ENCODE results near the gene ZNF468. TPM values are rescaled to one million over a fixed set of nuclear protein-coding genes. Genes with fewer than 3 reads are reported as not detected.
"Not testable (repeated sequence)": the region's sequence is repeated elsewhere in the genome, so short reads cannot be mapped to it uniquely, and the experiment has no call there.

ZNF468 gene
- total RNA-seq, 1 donor from 2014 or later = 12.9 TPM

DNA sequence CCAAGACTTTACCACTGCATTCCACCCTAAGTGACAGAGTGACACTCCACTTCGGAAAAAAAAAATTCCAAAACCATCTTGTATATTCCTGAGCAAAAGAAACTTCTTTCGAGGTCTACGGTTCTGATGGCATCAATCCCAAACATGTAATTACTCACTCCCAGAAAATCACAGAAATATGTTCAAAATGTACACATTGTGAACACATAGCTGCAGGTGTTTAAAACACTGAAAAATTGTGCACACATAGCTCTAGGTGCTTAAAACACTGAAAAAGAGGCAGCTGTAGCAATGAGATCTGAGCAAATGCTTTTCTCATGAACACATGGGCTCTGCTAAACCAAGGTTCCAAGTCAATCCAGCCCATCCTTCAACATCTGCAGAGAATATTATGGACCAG, 14.0 kb upstream of the ZNF468 start:
- Histone ChIP-seq H3K36me3 (no peaks in the 10 kb centered on the region), H3K4me1 (no peaks in the 10 kb centered on the region), H3K4me3 (no peak overlapping the region), H3K27ac (no peak overlapping the region), H3K27me3 (ENCODE audit: low read depth) (no peaks in the 10 kb centered on the region), H3K9me3 (no peaks in the 10 kb centered on the region)
- TF ChIP-seq, protein P1, sequence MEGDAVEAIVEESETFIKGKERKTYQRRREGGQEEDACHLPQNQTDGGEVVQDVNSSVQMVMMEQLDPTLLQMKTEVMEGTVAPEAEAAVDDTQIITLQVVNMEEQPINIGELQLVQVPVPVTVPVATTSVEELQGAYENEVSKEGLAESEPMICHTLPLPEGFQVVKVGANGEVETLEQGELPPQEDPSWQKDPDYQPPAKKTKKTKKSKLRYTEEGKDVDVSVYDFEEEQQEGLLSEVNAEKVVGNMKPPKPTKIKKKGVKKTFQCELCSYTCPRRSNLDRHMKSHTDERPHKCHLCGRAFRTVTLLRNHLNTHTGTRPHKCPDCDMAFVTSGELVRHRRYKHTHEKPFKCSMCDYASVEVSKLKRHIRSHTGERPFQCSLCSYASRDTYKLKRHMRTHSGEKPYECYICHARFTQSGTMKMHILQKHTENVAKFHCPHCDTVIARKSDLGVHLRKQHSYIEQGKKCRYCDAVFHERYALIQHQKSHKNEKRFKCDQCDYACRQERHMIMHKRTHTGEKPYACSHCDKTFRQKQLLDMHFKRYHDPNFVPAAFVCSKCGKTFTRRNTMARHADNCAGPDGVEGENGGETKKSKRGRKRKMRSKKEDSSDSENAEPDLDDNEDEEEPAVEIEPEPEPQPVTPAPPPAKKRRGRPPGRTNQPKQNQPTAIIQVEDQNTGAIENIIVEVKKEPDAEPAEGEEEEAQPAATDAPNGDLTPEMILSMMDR (IDR thresholded peaks at IDR 0.05) = no peak
- DNase-seq (no peak), ATAC-seq (no peak)
- intact Hi-C loops (cut with DNase I) = no loop called here

DNA sequence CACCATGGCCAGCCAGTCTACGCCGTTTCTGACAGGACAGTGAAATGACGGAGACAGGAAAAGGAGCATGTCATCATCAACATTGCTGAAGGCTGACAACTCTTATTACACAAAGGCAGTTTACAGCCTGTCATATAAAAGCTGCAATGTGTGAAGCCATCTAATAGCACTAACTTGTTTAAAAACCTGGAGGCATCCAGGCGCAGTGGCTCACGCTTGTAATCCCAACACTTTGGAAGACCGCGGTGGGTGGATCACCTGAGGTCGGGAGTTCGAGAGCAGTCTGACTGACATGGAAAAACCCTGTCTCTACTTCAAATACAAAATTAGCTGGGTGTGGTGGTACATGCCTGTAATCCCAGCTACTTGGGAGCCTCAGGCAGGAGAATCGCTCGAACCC, 10.6 kb upstream of the ZNF468 start:
- DNase-seq; H3K9me3 ChIP-seq; ATAC-seq; H3K27ac ChIP-seq; H3K36me3 ChIP-seq; H3K4me1 ChIP-seq; H3K4me3 ChIP-seq; intact Hi-C loops (cut with DNase I); H3K27me3 ChIP-seq (ENCODE audit: low read depth): not testable (repeated sequence)

DNA sequence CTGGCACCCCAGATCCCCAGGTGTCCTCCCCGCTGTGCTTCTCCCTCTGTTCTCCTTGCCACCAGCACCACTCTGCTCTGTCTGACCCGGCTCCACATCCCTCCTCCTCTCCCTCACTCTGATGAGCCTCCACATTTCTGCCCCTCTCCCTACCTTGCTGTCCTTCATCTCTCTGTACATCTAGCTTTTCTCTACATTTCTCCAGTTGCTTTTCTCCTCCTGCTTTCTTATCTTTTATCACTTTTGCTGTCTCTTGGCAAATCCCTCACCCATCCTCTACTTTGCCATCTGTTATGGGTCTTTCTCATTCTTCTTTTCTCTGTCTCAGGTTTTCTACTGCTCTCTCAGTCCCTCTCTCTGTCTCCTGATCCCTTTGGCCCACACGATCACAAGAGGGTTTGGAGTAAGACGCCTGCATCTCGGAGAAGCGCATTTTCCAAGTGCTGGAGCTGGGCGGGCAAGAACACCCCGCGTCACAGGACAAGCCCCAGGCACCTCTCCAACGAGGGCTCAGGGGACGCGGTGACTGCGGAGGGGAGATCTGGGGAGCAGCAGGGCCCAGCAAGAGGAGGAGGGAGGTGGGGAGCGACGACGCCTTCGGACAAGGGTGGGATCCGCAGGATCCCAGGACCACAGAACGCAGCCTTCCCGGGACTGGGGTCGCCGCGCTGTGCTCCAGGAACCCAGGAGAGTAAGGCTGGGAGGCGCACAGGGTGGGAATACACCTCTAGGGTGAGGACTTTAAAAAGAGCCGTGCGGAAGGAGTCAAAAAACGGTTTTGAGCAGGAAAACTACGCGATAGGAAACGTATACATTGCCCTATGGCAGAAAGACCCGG, 660 bp downstream of the ZNF468 start:
- peak overlapping the region; percentile 60 for H3K27ac ChIP-seq
- intact Hi-C loops (cut with DNase I); H3K27me3 ChIP-seq (ENCODE audit: low read depth); DNase-seq; H3K4me1 ChIP-seq; H3K9me3 ChIP-seq: not testable (repeated sequence)
- peak overlapping the region; percentile 66 for H3K4me3 ChIP-seq
- ATAC-seq = peak; percentile 57 to 70
- peaks cover 21% of the 10 kb centered on the region for H3K36me3 ChIP-seq

DNA sequence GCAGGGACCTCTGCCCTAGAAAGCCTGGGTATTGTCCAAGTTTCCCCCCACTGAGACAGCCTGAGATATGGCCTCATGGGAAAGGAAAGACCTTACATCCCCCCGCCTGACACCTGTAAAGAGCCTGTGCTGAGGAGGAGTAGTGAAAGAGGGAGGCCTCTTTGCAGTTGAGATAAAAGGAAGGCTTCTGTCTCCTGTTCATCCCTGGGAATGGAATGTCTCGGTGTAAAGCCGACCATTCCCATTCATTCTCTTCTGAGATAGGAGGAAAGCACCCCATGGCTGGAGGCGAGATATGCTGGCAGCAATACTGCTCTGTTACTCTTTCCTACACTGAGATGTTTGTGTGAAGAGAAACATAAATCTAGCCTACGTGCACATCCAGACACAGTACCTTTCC, 10.1 kb downstream of the ZNF468 start:
- H3K4me3 ChIP-seq = not testable (repeated sequence)
- H3K9me3 ChIP-seq = peaks cover 34% of the 10 kb centered on the region

DNA sequence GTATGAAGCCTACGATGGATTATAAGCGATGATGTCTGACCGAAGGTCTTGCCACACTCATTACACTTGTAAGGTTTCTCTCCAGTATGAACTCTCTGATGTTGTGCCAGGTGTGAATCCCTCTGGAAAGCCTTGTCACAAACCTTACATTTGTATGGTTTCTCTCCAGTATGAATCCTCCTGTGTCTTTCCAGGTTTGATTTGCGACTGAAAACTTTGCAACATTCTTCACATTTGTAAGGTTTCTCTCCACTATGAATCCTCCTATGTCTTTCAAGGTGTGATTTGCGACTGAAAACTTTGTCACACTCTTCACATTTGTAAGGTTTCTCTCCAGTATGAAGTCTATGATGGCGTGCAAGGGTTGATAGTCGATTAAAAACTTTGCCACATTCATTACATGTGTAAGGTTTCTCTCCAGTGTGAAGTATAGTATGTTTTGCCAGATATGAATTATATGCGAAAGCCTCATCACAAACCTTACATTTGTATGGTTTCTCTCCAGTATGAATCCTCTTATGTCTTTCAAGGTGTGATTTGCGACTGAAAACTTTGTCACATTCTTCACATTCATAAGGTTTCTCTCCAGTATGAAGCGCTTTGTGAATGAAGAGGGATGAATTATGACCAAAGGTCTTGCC, 16.5 kb downstream of the ZNF468 start:
- H3K4me3 ChIP-seq; ATAC-seq; DNase-seq; H3K4me1 ChIP-seq; H3K27ac ChIP-seq; H3K27me3 ChIP-seq (ENCODE audit: low read depth); intact Hi-C loops (cut with DNase I): not testable (repeated sequence)
- peaks cover 47% of the 10 kb centered on the region for H3K36me3 ChIP-seq
- peaks cover 94% of the 10 kb centered on the region for H3K9me3 ChIP-seq

More for the DNA sequence above, 10.1 kb downstream of the ZNF468 start:
- intact Hi-C loops (cut with DNase I); H3K4me1 ChIP-seq; H3K27me3 ChIP-seq (ENCODE audit: low read depth); DNase-seq; H3K27ac ChIP-seq; ATAC-seq: not testable (repeated sequence)
- peaks cover 82% of the 10 kb centered on the region for H3K36me3 ChIP-seq

DNA sequence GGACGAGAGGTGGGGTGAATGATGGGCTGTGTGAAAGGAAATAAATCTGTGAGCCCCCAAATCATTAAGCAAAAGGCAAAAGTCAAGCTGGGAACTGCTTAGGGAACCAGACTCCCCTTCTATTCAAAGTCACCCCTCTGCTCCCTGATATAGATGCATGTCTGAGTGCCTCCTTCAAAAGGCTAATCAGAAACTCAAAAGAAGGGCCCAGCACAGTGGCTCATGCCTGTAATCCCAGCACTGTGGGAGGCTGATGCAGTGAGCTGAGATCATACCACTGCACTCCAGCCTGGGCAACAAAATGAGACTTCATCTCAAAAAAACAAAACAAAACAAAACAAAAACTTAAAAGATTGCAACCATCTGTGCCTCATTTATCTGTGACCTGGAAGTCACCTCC, 23.1 kb downstream of the ZNF468 start:
- H3K27me3 ChIP-seq (ENCODE audit: low read depth); DNase-seq; H3K36me3 ChIP-seq; H3K4me1 ChIP-seq; H3K27ac ChIP-seq; H3K4me3 ChIP-seq; ATAC-seq; intact Hi-C loops (cut with DNase I): not testable (repeated sequence)
- H3K9me3 ChIP-seq = peaks cover 38% of the 10 kb centered on the region

DNA sequence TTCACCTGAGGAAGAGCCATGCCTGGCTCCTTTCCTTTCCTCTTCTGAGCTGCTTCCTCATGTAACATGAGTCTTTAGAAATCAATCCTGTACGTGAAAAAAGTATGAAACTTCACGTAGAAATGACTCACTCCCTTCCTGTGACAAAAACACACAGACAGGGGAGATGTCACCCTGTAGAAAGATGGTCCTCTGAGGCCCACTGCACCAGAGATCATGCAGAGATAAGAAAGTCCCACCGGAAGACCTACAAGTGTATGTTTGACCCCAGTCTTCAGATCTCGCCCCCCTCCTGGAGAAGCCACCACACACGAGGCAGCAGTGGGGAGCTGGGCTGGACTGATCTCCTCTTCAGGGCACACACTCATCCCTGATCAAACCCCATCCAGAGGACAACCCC, 23.9 kb downstream of the ZNF468 start:
- H3K36me3 ChIP-seq; ATAC-seq; H3K4me1 ChIP-seq; H3K27me3 ChIP-seq (ENCODE audit: low read depth); intact Hi-C loops (cut with DNase I); H3K27ac ChIP-seq; H3K4me3 ChIP-seq; DNase-seq: not testable (repeated sequence)
- H3K9me3 ChIP-seq = peaks cover 30% of the 10 kb centered on the region

DNA sequence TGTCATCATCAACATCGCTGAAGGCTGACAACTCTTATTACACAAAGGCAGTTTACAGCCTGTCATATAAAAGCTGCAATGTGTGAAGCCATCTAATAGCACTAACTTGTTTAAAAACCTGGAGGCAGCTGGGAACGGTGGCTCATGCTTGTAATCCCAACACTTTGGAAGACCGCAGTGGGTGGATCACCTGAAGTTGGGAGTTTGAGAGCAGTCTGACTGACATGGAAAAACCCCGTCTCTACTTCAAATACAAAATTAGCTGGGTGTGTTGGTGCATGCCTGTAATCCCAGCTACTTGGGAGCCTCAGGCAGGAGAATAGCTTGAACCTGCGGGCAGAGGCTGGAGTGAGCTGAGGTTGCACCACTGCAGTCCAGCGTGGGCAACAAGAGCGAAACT, 27.6 kb downstream of the ZNF468 start:
- H3K27ac ChIP-seq; DNase-seq; H3K4me3 ChIP-seq; H3K36me3 ChIP-seq; ATAC-seq; intact Hi-C loops (cut with DNase I); H3K4me1 ChIP-seq; H3K9me3 ChIP-seq; H3K27me3 ChIP-seq (ENCODE audit: low read depth): not testable (repeated sequence)

DNA sequence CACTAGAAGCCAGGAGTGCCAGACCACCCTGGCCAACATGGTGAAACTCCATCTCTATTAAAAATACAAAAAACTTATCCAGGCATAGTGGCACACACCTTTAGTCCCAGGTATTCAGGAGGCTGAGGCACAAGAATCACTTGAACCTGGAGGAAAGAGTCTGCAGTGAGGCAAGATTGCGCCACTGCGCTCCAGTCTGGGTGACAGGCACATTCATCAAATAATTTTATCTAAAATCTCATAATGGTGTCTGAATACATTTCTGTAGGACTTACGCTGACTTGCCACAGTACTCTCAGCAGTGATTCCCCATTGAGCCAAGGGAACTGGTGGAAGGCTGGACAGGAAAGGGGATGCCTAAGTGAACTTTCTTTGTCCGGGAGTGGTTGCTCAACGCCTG, 31.7 kb downstream of the ZNF468 start:
- Histone ChIP-seq H3K27ac (no peak overlapping the region), H3K4me3 (no peak overlapping the region), H3K27me3 (ENCODE audit: low read depth) (no peaks in the 10 kb centered on the region), H3K36me3 (no peaks in the 10 kb centered on the region), H3K9me3 (no peaks in the 10 kb centered on the region), H3K4me1 (peaks cover 1% of the 10 kb centered on the region)
- DNase-seq (no peak), ATAC-seq (no peak)
- intact Hi-C loops (cut with DNase I) = no loop called here
- TF ChIP-seq, protein P1 (IDR thresholded peaks at IDR 0.05) = no peak
